Muscle of arm (tissue), 12 donors: Measurements from ENCODE around the gene HYPK. TPM values are rescaled to one million over a fixed set of nuclear protein-coding genes. Genes with fewer than 3 reads are reported as not detected.
"Not testable (repeated sequence)": the region's sequence is repeated elsewhere in the genome, so short reads cannot be mapped to it uniquely, and the experiment has no call there.

Source experiments
- DNase-seq: peaks from one replicate; pipeline ENCODE4 v3.0.0-alpha.2; 2013
- polyA plus RNA-seq, 12 donors: library from polyadenylated mRNA; unstranded; fragments of 120-200 nt; gene quantifications; one replicate each; pipeline ENCODE4 v1.2.1, GENCODE V29; 2013; ENCODE audit not compliant: insufficient read length in 12 of 12

Gene HYPK
- polyA plus RNA-seq, 12 donors, result 6.2 to 27.4 (median 8.1) TPM; not detected in 1

DNA sequence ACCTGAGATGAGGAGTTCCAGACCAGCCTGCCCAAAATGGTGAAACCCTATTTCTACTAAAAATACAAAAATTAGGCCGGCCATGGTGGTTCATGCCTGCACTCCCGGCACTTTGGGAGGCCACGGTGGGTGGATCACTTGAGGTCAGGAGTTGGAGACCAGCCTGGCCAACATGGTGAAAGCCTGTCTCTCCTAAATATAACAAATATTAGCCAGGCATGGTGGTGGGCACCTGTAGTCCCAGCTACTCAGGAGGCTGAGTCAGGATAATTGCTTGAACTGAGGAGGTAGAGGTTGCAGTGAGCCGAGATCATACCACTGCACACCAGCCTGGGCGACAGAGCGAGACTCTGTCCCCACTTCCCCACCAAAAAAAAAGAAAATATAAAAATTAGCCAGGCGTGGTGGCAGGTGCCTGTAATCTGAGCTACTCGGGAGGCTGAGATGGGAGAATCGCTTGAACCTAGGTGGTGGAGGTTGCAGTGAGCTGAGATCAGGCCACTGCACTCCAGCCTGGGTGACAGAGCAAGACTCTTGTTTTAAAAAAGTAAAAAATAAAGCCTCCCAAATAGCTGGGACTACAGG, 30.4 kb downstream of the HYPK start:
- not testable (repeated sequence) for DNase-seq

DNA sequence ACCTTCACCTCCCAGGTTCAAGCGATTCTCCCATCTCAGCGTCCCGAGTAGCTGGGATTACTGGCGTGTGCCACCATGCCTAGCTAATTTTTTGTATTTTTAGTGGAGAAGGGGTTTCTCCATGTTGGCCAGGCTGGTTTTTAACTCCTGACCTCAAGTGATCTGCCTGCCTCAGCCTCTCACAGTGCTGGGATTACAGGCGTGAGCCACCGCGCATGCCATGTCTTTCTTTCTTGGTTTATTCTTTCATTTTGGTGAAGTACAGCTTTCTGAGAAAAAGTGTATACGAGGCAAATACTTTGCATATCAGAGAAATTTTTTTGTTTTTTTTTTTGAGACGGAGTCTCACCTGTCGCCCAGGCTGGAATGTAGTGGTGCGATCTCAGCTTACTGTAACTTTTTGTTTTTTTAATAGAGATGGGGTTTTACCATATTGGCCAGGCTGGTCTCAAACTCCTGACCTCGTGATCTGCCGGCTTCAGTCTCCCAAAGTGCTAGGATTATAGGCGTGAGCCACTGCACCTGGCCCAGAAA, 31.2 kb downstream of the HYPK start:
- not testable (repeated sequence) for DNase-seq

DNA sequence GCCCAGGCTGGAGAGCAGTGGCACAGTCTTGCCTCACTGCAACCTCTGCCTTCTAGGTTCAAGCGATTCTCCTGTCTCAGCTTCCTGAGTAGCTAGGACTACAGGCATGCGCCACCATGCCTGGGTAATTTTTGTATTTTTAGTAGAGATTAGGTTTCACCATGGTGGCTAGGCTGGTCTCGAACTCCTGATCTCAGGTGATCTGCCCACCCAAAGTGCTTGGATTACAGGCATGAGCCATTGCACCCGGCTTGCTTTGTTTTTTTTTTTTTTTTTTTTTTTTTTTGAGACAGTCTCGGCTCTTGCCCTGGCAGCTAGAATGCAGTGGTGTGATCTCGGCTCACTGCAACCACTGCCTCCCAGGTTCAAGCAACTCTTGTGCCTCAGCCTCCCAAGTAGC, 32.1 kb downstream of the HYPK start:
- DNase-seq, result not testable (repeated sequence)

DNA sequence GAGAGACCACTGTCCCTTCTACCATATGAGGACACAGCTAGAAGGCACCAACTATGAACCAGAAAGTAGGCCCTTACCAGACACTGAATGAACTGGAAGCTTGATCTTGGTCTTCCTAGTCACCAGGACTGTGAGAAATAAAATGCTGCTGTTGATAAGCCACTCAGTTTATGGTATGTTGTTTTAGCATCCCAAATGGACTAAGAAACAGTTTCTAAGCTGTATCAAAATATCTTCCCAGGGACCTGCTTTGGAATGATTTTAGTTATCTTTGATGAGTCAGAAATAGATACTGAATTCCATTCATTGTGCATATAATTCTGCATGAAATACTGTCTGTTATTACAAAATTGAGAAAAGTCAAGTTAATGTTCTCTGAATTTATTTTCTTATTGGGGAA, 45.0 kb downstream of the HYPK start:
- no peak for DNase-seq

- DNase-seq, result no peak
Observed at GRCh38 chr15:43851251-43851650, 50.9 kb downstream of the HYPK start.

DNA sequence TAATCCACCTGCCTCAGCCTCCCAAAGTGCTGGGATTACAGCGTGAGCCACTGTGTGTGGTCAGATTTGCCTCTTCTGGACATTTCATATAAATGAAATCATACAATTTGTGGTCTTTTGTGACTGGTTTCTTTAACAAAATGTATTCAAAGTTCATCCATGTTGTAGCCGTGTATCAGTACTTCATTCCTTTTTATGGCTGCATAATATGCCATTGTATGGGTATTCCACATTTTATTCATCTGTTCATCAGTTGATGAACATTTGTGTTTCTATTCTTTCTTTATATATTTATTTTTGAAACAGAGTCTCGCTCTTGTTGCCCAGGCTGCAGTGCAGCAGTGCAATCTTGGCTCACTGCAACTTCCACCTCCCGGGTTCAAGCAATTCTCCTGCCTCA, 52.2 kb downstream of the HYPK start:
- no peak for DNase-seq

Other genes with a start within 250 kb of the HYPK start
- gene PPIP5K1, start 210.4 kb upstream of the HYPK start, polyA plus RNA-seq, result 10 to 100 TPM in 3 of 12 donors, 1 to 10 TPM in 8, not detected in 1; 4.9 to 22.9 (median 6.5) TPM
- gene CKMT1B, start 206.6 kb upstream of the HYPK start, polyA plus RNA-seq, result 1 to 10 TPM in 1 of 12 donors, under 1 TPM in 6, not detected in 5; 0.11 to 5.5 (median 0.21) TPM
- gene STRC, start 181.8 kb upstream of the HYPK start, polyA plus RNA-seq, result 1 to 10 TPM in 1 of 12 donors, under 1 TPM in 9, not detected in 2; 0.12 to 1.1 (median 0.48) TPM
- 1 to 10 TPM in 9 of 12 donors, under 1 TPM in 1, not detected in 2; 0.31 to 5.9 (median 1.3) TPM for gene CATSPER2, start 151.8 kb upstream of the HYPK start, polyA plus RNA-seq
- gene CKMT1A, start 106.7 kb upstream of the HYPK start, polyA plus RNA-seq, result 1 to 10 TPM in 1 of 12 donors, under 1 TPM in 3, not detected in 8; 0.18 to 5.3 (median 0.66) TPM
- 100 to 1,000 TPM in 11 of 12 donors, not detected in 1; 176 to 379 (median 252) TPM for gene PDIA3, start 54.2 kb upstream of the HYPK start, polyA plus RNA-seq
- gene ELL3, start 23.6 kb upstream of the HYPK start, polyA plus RNA-seq, result 1 to 10 TPM in 10 of 12 donors, not detected in 2; 1.7 to 6.3 (median 3.4) TPM
- 100 to 1,000 TPM in 11 of 12 donors, not detected in 1; 436 to 967 (median 514) TPM for gene SERF2, start 8.3 kb upstream of the HYPK start, polyA plus RNA-seq
- 1 to 10 TPM in 2 of 12 donors, under 1 TPM in 5, not detected in 5; 0.46 to 1.3 (median 0.89) TPM for gene SERINC4, start 379 bp upstream of the HYPK start, polyA plus RNA-seq
- gene MFAP1, start 24.1 kb downstream of the HYPK start, polyA plus RNA-seq, result 10 to 100 TPM in 11 of 12 donors, not detected in 1; 28.4 to 45.2 (median 34.9) TPM
- gene WDR76, start 26.4 kb downstream of the HYPK start, polyA plus RNA-seq, result 10 to 100 TPM in 5 of 12 donors, 1 to 10 TPM in 6, not detected in 1; 5.8 to 21.5 (median 9.1) TPM